ENCODE data around the gene PTGDR2.
A peak's percentile ranks its signal among the peaks of the same experiment; 100 is the strongest.

Gene PTGDR2

DNA sequence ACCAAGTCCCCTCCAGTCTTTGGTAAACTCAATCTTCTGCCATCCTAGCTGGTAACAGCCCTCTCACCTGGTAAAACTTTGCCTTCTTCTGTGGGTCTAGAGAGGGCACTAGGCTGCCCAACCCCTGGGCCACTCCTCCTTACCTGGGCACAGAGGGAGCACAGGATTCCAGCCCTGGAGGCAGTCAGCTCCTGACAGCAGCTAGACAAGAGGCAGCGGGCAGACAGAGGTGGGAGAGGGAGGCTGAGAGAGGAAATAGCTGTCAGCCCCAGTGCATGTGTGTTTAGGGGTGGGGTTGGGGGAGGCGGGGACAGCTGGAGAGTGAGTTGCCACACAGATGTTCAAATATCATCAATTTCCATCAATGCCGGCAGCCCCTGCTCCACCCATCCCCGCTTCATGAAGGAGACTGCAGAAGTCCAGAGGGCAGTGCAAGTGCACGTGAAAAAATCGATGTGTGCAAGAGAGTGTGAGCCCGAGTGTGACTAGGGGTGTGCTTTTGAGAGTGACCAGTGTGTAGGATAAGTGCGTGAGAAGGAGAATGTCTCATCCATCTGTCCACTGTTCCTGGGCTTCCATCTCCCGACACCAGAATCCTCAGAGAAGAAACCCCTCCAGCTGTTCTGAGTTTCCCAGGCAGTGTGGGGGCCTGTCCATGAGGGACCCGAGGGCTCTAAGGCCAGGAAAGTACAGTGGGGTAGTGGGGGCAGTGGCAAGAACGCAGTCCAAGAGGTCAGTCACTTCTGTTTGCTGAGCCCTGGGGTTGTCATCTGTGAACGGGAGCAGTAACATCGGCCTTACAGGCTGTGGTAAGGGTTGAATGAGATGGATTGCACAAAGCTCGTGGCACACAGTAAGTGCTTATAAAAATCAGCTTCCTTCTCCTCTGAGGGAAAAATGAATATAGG lies at the start of gene PTGDR2:
Gene PTGDR2, minus strand, starts transcription at position 225 of the 908 bp plus-strand sequence. CDS start 2,228 bp downstream, outside the sequence.
- Histone ChIP-seq H3K27me3 (no peaks in the 10 kb centered on the region), H3K4me1 (peaks cover 81% of the 10 kb centered on the region), H4K20me1 (no peaks in the 10 kb centered on the region), H3K27ac (peak within 1 kb of the TSS; percentile 83), H3K9ac (peak within 1 kb of the TSS; percentile 66), H3K4me2 (peak within 1 kb of the TSS; percentile 92), H3K9me3 (peaks cover 10% of the 10 kb centered on the region; the same call in 1 of the 2 replicates), H3K4me3 (0 out of 2 replicates have a peak within 1 kb of the TSS, but pooled peaks have one; percentile 25), H3K36me3 (peaks cover 26% of the 10 kb centered on the region)
- TF ChIP-seq Cebpa-rat (IDR thresholded peaks at IDR 0.05) = no peak

- peaks cover 46% of the 10 kb centered on the region for H3K36me3 ChIP-seq
- peak overlapping the region; percentile 94 for H3K4me2 ChIP-seq
- TF ChIP-seq Cebpa-rat (IDR thresholded peaks at IDR 0.05) = no peak
- no peaks in the 10 kb centered on the region for H3K27me3 ChIP-seq
- peaks cover 36% of the 10 kb centered on the region for H3K4me1 ChIP-seq
- peak overlapping the region; percentile 77 for H3K4me3 ChIP-seq
- peaks cover 58% of the 10 kb centered on the region for H4K20me1 ChIP-seq
- peaks cover 9% of the 10 kb centered on the region for H3K9me3 ChIP-seq
- H3K9ac ChIP-seq = peak overlapping the region; percentile 92
- H3K27ac ChIP-seq = peak overlapping the region; percentile 95
Measured at GRCh38 chr11:60905047-60905446, 49.3 kb upstream of the PTGDR2 start.

- peaks cover 73% of the 10 kb centered on the region for H4K20me1 ChIP-seq
Measured at GRCh38 chr11:60902625-60903024, 46.9 kb upstream of the PTGDR2 start.

DNA sequence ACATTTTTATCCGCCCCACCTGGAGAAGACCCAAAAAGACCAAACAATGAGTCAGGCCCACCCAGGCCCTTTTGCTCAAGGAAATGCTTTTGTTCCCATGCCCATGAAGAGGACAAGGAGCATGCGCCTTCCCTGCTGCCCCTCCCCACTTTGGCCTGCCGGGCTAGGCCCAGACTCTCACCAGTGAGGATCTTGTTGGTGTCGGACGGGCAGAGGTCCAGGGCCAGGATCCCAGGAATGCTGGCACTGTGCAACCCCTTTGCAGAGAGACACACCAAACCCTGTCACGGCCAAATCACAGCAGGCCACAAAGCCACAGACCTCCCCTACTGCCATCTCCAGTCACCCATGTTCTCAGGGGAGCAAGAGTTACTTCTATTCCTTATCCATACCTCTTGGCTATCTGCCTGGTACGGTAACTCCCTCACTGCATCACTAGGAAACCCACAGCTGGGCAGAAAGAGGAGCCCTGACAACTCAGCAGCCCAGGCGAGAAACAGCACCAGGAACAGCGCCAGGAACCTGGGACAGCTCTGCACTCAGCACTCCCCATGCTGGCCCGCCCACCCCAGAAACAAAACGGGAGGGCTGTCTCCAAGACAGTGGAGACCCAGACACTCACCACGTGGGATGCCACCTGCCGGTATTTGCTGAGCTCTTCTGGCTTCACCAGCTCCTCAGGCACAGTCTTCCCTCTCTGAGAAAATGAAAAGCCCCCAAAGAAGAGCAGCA lies 45.1 kb upstream of the PTGDR2 start:
- no peaks in the 10 kb centered on the region for H3K9me3 ChIP-seq
- H4K20me1 ChIP-seq = peaks cover 73% of the 10 kb centered on the region
- H3K27ac ChIP-seq = no peak overlapping the region
- peaks cover 88% of the 10 kb centered on the region for H3K36me3 ChIP-seq
- no peaks in the 10 kb centered on the region for H3K27me3 ChIP-seq
- peaks cover 23% of the 10 kb centered on the region for H3K4me1 ChIP-seq
- TF ChIP-seq Cebpa-rat (IDR thresholded peaks at IDR 0.05) = no peak
- no peak overlapping the region for H3K4me2 ChIP-seq
- 0 out of 2 replicates have a peak overlapping the region, but pooled peaks have one; percentile 6 for H3K9ac ChIP-seq
- no peak overlapping the region for H3K4me3 ChIP-seq

More at GRCh38 chr11:60902625-60903024, 46.9 kb upstream of the PTGDR2 start:
- peaks cover 70% of the 10 kb centered on the region for H3K36me3 ChIP-seq
- H3K9ac ChIP-seq = no peak overlapping the region; the same call in 1 of the 2 replicates
- no peaks in the 10 kb centered on the region for H3K27me3 ChIP-seq
- no peak overlapping the region for H3K4me3 ChIP-seq
- H3K27ac ChIP-seq = no peak overlapping the region
- no peaks in the 10 kb centered on the region for H3K9me3 ChIP-seq
- peaks cover 31% of the 10 kb centered on the region for H3K4me1 ChIP-seq
- no peak overlapping the region for H3K4me2 ChIP-seq
- no peak for TF ChIP-seq Cebpa-rat (IDR thresholded peaks at IDR 0.05)

GRCh38 chr11:60899977-60900376 lies 44.2 kb upstream of the PTGDR2 start:
- Histone ChIP-seq H3K4me2 (no peak overlapping the region), H3K4me3 (no peak overlapping the region), H3K4me1 (peaks cover 16% of the 10 kb centered on the region), H3K27ac (no peak overlapping the region), H3K9me3 (no peaks in the 10 kb centered on the region), H3K36me3 (peaks cover 96% of the 10 kb centered on the region), H3K9ac (no peak overlapping the region), H4K20me1 (peaks cover 64% of the 10 kb centered on the region), H3K27me3 (no peaks in the 10 kb centered on the region)
- no peak for TF ChIP-seq Cebpa-rat (IDR thresholded peaks at IDR 0.05)

- Histone ChIP-seq H3K9me3 (no peaks in the 10 kb centered on the region), H3K4me2 (no peak overlapping the region), H3K4me1 (peaks cover 9% of the 10 kb centered on the region), H3K4me3 (no peak overlapping the region), H3K9ac (no peak overlapping the region), H3K27ac (no peak overlapping the region), H3K27me3 (no peaks in the 10 kb centered on the region), H4K20me1 (peaks cover 58% of the 10 kb centered on the region), H3K36me3 (peaks cover 98% of the 10 kb centered on the region)
- no peak for TF ChIP-seq Cebpa-rat (IDR thresholded peaks at IDR 0.05)
Measured at GRCh38 chr11:60899046-60899936, 43.5 kb upstream of the PTGDR2 start.

DNA sequence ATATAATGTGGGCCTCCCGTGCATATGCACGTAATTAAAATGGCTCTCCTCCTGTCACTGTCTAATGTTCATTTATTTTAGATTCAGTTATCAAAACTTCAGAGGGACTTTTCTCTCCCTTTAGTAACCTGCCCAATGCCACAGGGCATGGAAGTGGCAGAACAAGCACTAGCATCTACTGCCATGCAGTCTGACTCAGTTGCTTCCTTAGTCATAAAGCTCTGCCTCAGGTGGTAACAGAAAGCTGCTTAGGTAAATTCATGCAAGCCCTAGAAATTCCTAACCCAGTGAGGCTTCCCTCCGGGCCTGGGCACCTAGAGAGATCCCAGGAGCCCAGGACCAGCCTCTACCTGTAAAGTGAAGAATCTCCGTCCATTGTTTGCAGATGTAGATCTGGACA lies 41.7 kb upstream of the PTGDR2 start:
- TF ChIP-seq Cebpa-rat (IDR thresholded peaks at IDR 0.05) = no peak
- Histone ChIP-seq H3K4me3 (no peak overlapping the region), H3K36me3 (peaks cover 99% of the 10 kb centered on the region), H3K4me1 (no peaks in the 10 kb centered on the region), H3K27me3 (no peaks in the 10 kb centered on the region), H3K9ac (no peak overlapping the region), H3K27ac (no peak overlapping the region), H4K20me1 (peaks cover 40% of the 10 kb centered on the region), H3K9me3 (no peaks in the 10 kb centered on the region), H3K4me2 (no peak overlapping the region)

GRCh38 chr11:60895687-60896086 lies 39.9 kb upstream of the PTGDR2 start:
- peaks cover 97% of the 10 kb centered on the region for H3K36me3 ChIP-seq
- H3K4me2 ChIP-seq = no peak overlapping the region
- H3K4me3 ChIP-seq = no peak overlapping the region
- peaks cover 21% of the 10 kb centered on the region for H4K20me1 ChIP-seq
- TF ChIP-seq Cebpa-rat (IDR thresholded peaks at IDR 0.05) = no peak
- no peaks in the 10 kb centered on the region for H3K4me1 ChIP-seq
- no peaks in the 10 kb centered on the region for H3K27me3 ChIP-seq
- no peak overlapping the region for H3K9ac ChIP-seq
- no peak overlapping the region for H3K27ac ChIP-seq
- H3K9me3 ChIP-seq = no peaks in the 10 kb centered on the region

DNA sequence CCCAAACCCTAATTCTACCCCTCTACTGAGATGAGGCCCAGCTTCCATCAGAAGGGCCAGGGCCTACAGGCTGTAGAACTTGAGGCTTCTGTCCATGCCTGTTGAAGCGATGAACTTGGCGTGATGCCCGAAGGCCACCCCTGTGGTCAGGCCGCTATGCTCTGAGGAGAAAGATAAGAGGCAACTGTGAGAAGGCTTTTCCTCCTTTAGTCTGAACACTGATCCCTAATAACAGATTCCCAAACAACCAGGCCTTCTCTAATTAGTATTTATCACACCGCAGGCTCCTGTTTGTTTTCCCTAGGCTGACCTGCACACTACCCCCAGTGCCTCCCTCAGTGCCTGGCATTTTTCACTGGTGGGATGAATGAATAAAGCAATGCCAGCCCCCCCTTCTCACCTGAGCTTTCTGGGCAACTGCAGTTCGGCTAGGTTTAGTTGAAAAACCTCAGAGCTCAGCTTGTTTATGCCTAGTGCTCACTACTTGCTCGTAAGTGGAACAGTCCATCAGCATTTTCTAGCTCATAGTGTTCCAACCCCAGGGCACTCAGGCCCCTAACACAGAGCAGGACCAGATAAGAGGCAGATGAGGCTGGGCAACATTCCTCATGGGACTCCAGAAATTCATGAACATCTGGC lies 35.5 kb upstream of the PTGDR2 start:
- H3K4me3 ChIP-seq = no peak overlapping the region
- peaks cover 71% of the 10 kb centered on the region for H3K36me3 ChIP-seq
- TF ChIP-seq Cebpa-rat (IDR thresholded peaks at IDR 0.05) = no peak
- H4K20me1 ChIP-seq = no peaks in the 10 kb centered on the region
- no peak overlapping the region for H3K9ac ChIP-seq
- H3K4me1 ChIP-seq = no peaks in the 10 kb centered on the region
- no peaks in the 10 kb centered on the region for H3K9me3 ChIP-seq
- H3K27ac ChIP-seq = no peak overlapping the region
- H3K4me2 ChIP-seq = no peak overlapping the region
- no peaks in the 10 kb centered on the region for H3K27me3 ChIP-seq

Data from BLaER1 (cell line).